BLaER1 (cell line): ENCODE measurements around the gene GRIFIN.
"Not testable (repeated sequence)": the region's sequence is repeated elsewhere in the genome, so short reads cannot be mapped to it uniquely, and the experiment has no call there.

Experiments
- H3K27ac ChIP-seq: shearing (Covaris generic); formaldehyde crosslinking; 2 replicates; pipeline ENCODE4 v1.8.1; 2022
- H3K27me3 ChIP-seq: shearing (Covaris generic); formaldehyde crosslinking; 2 replicates; pipeline ENCODE4 v1.8.1; 2022
- H3K36me3 ChIP-seq: shearing (Covaris generic); formaldehyde crosslinking; 2 replicates; pipeline ENCODE4 v1.8.1; 2022
- H3K4me1 ChIP-seq: shearing (Covaris generic); formaldehyde crosslinking; 2 replicates; pipeline ENCODE4 v1.8.1; 2022
- H3K4me2 ChIP-seq: shearing (Covaris generic); formaldehyde crosslinking; 2 replicates; pipeline ENCODE4 v1.8.1; 2022
- H3K4me3 ChIP-seq: shearing (Covaris generic); formaldehyde crosslinking; 2 replicates; pipeline ENCODE4 v1.8.1; 2022
- H3K9ac ChIP-seq: shearing (Covaris generic); formaldehyde crosslinking; 2 replicates; pipeline ENCODE4 v1.8.1; 2022
- H3K9me3 ChIP-seq: shearing (Covaris generic); formaldehyde crosslinking; 2 replicates; pipeline ENCODE4 v1.8.1; 2022
- H4K20me1 ChIP-seq: shearing (Covaris generic); formaldehyde crosslinking; 2 replicates; pipeline ENCODE4 v1.8.1; 2022
- Cebpa-rat ChIP-seq: shearing (Covaris generic); IDR thresholded peaks from 2 replicates; pipeline ENCODE4 v1.8.1; 2022

The GRIFIN gene

DNA sequence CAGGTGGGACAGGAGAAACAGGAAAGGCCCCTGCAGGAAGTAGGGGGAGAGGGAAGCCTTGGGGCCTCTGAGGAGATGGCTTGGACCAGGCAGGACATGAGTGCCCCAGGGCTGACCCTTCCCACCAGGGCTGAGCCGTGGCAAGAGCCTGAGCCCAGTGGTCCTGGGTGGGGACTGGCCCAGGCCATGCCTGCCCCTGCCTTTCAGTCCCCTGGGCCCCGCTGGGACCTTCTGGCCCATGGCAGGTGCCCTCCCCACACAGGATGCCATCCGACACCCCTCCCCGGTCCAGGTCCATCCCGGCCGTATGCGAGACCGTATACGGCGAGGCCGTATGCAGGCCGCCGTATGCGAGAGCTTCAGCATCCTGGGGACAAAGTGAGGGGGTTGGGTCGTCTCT is 2.0 kb downstream of the GRIFIN start:
- Histone ChIP-seq H3K9ac (no peak overlapping the region), H3K4me2 (no peak overlapping the region), H3K36me3 (no peaks in the 10 kb centered on the region), H3K9me3 (no peaks in the 10 kb centered on the region), H3K4me3 (no peak overlapping the region), H3K4me1 (peaks cover 85% of the 10 kb centered on the region), H4K20me1 (no peaks in the 10 kb centered on the region), H3K27me3 (no peaks in the 10 kb centered on the region), H3K27ac (no peak overlapping the region)
- no peak for TF ChIP-seq Cebpa-rat

DNA sequence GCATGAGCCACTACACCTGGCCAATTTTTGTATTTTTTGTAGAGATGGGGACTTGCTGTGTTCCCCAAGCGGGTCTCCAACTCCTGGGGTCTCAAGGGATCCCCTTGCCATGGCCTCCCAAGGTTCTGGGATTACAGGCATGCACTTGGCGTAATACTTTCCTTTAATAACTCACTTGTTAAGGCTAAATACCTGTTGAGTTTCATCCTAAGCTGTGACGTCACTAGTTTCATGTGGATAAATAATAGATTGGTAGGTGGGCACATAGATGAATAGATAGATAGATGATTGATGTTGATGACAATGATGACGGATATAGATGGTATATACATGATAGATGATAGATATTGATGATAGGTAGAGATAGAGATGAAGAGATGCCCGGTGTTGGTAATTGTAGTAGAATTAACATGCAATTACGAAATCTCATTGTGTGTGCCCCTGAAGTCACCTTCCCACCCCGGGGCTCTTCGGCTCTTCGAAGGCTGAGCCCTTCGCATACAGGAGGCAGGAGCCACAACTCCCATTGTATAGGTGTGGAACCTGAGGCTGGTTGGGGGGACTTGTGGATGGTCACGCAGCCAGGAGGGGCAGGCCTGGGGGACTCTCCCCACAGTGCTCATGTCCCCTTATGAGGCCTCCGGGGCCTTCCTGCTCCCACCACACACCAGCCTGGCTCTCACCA is 2.6 kb downstream of the GRIFIN start:
- Histone ChIP-seq H3K36me3 (no peaks in the 10 kb centered on the region), H3K27me3 (no peaks in the 10 kb centered on the region), H3K27ac (no peak overlapping the region), H3K9ac (no peak overlapping the region), H3K4me2 (no peak overlapping the region), H3K4me3 (no peak overlapping the region), H3K9me3 (no peaks in the 10 kb centered on the region), H4K20me1 (no peaks in the 10 kb centered on the region), H3K4me1 (peaks cover 85% of the 10 kb centered on the region)
- TF ChIP-seq Cebpa-rat: no peak

DNA sequence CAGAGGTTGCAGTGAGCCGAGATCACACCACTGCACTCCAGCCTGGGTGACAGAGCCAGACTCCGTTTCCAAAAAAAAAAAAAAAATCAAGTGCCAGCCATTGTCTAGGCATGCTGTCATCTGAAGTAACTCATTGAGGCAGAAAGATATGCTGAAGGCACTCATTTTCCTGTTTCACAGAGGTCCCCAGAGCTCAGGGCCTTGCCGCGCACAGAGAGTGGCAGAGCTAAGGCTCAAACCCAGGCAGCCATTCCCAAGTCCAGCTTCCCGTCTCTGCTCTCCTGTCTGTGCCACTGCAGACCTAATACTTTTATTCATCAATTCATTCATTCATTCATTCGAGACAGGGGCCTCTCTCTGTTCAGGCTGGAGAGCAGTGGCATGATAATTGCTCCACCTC is 3.5 kb downstream of the GRIFIN start:
- TF ChIP-seq Cebpa-rat: no peak
- Histone ChIP-seq H3K9me3 (no peaks in the 10 kb centered on the region), H3K27ac (no peak overlapping the region), H3K9ac (no peak overlapping the region), H3K4me1 (peaks cover 79% of the 10 kb centered on the region), H3K4me2 (0 out of 2 replicates have a peak overlapping the region, but pooled peaks have one; percentile 19), H3K27me3 (no peaks in the 10 kb centered on the region), H3K36me3 (no peaks in the 10 kb centered on the region), H3K4me3 (no peak overlapping the region), H4K20me1 (no peaks in the 10 kb centered on the region)

DNA sequence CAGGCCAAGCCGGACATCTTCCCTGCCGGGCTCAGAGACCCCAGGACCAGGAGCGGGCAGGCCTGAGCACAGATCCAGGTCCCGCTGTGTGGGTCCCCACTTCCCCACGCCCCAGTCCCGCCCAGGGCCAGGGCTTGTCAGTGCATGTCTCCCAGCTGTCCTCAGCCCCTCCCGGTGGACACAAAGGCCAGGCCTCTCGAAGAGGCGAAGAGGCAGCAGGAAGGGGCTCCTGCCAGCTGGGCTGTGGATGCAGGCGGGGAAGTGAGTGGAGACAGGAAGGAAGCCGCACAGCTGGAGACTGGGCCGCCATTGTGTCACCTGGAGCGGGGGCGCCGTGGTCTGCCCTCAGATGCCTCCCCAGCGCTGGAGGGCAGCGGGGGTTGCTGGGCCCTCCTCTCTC is 4.8 kb downstream of the GRIFIN start:
- Histone ChIP-seq H3K9ac (no peak overlapping the region), H3K4me2 (peak overlapping the region; percentile 68), H3K27me3 (no peaks in the 10 kb centered on the region), H3K36me3 (no peaks in the 10 kb centered on the region), H3K27ac (peak overlapping the region; percentile 32; the same call in 1 of the 2 replicates), H4K20me1 (no peaks in the 10 kb centered on the region), H3K9me3 (no peaks in the 10 kb centered on the region), H3K4me1 (peaks cover 66% of the 10 kb centered on the region), H3K4me3 (no peak overlapping the region)
- TF ChIP-seq Cebpa-rat: no peak

DNA sequence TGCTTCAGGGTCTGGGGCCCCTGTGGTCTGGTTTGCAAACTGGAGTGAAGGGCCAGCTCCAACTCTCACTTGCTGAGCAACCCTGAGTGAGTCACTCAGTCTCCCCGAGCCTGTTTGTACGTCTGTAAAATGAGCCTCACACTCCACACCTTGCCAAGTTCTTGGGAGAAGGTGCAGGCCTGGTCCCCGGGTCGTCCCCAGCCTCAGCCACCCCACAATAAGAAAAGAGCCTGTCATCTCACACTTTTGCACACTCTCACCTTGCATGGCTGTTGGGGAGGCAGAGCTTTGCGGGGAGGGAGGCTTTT is 5.2 kb downstream of the GRIFIN start:
- Histone ChIP-seq H3K36me3 (no peaks in the 10 kb centered on the region), H3K4me2 (peak overlapping the region; percentile 68), H4K20me1 (no peaks in the 10 kb centered on the region), H3K9me3 (no peaks in the 10 kb centered on the region), H3K4me1 (peaks cover 66% of the 10 kb centered on the region), H3K9ac (no peak overlapping the region), H3K4me3 (no peak overlapping the region), H3K27ac (peak overlapping the region; percentile 32; the same call in 1 of the 2 replicates), H3K27me3 (no peaks in the 10 kb centered on the region)
- no peak for TF ChIP-seq Cebpa-rat

DNA sequence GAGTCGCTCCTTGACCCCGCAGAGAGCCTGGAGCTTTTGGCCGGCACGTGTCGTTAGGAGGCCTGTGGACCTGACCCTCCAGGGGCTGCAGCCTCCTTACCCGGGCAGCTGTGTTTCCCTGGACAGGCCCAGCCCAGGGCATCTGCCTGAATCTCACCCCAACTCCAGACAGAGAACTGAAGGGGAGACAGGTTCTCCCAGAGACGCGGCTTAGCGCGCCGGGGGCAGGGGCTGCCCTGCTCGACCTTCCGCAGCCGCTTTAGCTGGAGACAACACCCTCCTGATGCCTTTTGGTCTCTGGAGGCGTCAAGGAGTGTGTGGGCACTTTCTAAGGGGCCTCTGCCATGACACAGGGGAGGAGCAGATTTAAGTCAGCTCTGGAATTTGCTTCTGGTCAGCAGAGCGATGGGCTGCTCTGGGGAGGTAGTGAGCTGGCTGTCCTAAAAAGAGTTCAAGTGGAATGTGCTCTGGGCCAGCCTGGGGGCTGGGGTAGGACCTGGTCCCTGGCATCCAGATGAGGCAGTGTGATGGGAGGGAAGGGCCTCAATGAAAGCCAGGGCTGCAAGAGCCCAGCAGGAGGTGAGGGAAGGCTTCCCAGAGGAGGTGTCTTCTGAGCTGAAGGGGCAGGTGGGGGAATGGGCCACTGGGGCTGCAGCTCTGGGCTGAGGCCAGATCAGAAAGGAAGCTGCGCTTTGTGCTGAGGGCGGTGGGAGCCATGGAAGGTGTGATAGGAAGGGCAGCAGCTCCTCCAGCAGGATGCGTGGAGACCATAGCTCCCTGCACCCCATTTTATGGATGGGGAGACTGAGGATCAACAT is 5.8 kb downstream of the GRIFIN start:
- no peak overlapping the region for H3K9ac ChIP-seq
- peak overlapping the region; percentile 24; the same call in 1 of the 2 replicates for H3K4me2 ChIP-seq
- no peaks in the 10 kb centered on the region for H4K20me1 ChIP-seq
- no peaks in the 10 kb centered on the region for H3K9me3 ChIP-seq
- H3K4me3 ChIP-seq: no peak overlapping the region
- H3K27me3 ChIP-seq: no peaks in the 10 kb centered on the region
- no peak for TF ChIP-seq Cebpa-rat
- H3K4me1 ChIP-seq: peaks cover 62% of the 10 kb centered on the region
- 0 out of 2 replicates have a peak overlapping the region, but pooled peaks have one; percentile 22 for H3K27ac ChIP-seq
- H3K36me3 ChIP-seq: no peaks in the 10 kb centered on the region

DNA sequence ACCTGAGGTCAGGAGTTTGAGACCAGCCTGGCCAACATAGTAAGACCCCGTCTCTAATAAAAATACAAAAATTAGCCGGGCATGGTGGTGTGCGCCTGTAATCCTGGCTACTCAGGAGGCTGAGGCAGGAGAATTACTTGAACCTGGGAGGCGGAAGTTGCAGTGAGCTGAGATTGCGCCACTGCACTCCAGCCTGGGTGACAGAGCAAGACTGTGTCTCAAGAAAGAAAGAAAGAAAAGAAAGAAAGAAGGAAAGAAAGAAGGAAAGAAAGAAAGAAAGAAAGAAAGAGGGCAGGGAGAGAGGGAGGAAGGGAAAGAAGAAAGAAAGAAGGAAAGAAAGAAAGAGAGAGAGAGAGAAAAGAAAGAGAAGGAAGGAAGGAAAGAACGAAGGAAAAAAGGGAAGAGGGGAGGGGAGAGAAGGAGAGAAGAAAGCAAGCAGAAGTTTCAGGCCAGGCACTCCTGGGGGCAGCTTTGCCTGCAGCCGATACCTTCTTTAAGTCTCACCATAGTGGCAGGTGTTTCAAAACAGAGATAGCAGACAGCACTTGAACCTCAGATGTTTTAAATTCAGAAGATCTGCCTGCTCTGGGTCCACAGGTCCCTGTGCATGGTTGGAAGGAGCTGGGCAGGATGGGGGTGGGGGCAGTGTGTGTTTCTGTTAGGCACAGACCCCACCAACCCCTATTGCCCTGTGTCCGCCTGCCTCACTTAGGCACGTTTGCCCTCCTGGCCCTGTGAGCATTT is 6.6 kb downstream of the GRIFIN start:
- H3K27me3 ChIP-seq, H3K36me3 ChIP-seq, H3K9me3 ChIP-seq, H4K20me1 ChIP-seq, H3K9ac ChIP-seq, H3K4me3 ChIP-seq, H3K27ac ChIP-seq: not testable (repeated sequence)
- peak overlapping the region; percentile 24 for H3K4me2 ChIP-seq
- peaks cover 54% of the 10 kb centered on the region for H3K4me1 ChIP-seq

DNA sequence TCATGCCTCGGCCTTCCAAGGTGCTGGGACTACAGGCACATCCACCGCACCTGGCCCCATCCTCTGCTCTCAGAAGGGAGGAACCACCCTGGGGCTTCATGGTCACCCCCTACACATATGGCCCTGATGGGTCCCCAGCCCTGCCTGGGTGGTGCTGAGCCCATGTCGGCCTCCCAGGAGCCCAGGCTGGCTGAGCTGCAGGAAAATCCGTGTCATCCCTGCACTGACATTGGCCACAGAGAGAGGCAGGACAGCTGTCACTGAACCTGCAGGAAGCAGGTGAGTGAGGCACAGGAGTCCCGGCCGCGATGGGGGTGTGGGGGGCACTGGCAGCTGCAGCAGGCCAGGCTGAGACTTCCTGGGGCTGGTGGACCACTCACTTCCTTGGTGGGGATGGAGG is 8.0 kb downstream of the GRIFIN start:
- H3K4me1 ChIP-seq: peaks cover 44% of the 10 kb centered on the region
- no peaks in the 10 kb centered on the region for H3K27me3 ChIP-seq
- H3K9me3 ChIP-seq: no peaks in the 10 kb centered on the region
- no peak overlapping the region for H3K9ac ChIP-seq
- no peak overlapping the region for H3K4me2 ChIP-seq
- no peak overlapping the region for H3K27ac ChIP-seq
- no peaks in the 10 kb centered on the region for H4K20me1 ChIP-seq
- H3K36me3 ChIP-seq: no peaks in the 10 kb centered on the region
- no peak overlapping the region for H3K4me3 ChIP-seq
- TF ChIP-seq Cebpa-rat: no peak

DNA sequence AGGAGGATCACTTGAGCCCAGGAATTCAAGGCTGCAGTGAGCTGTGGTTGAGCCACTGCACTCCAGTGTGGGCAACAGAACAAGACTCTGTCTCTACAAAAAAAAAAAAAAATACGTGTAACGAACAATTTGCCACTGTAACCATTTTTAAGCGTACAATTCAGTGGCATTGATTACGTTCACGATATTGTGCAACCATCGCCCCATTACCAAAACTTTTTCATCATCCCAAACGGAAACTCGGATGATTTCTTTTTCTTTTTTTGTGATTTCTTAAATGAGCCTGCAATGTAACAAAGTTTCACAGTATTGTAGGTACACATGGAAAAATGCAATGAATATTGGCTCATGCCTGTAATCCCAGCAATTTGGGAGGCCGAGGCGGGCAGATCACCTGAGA is 9.5 kb downstream of the GRIFIN start:
- H3K4me1 ChIP-seq: peaks cover 33% of the 10 kb centered on the region
- no peaks in the 10 kb centered on the region for H3K27me3 ChIP-seq
- no peak overlapping the region for H3K4me3 ChIP-seq
- H3K9ac ChIP-seq: no peak overlapping the region
- H3K4me2 ChIP-seq: no peak overlapping the region
- no peak for TF ChIP-seq Cebpa-rat
- no peaks in the 10 kb centered on the region for H3K36me3 ChIP-seq
- H3K27ac ChIP-seq: no peak overlapping the region
- no peaks in the 10 kb centered on the region for H3K9me3 ChIP-seq
- H4K20me1 ChIP-seq: no peaks in the 10 kb centered on the region

DNA sequence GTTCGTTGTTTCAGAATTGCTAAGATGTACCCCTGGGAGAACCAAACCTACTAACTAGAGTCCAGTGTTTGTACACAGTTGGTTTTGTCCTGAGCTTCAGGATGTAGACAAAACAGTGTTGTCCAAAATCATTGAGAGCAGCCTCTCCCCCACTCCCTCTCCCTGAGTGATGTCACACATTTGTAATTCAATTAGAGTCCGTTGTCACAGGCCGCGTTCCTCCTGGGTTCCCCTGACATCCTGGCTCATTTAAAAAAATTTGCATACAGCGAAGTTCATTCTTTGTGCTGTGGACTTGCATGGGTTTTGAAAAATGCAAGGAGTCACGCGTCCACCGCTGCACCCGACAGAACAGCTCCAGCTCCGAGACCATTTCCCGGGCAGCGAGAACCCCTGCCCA is 10.3 kb downstream of the GRIFIN start:
- Histone ChIP-seq H3K36me3 (no peaks in the 10 kb centered on the region), H3K9ac (no peak overlapping the region), H3K4me3 (no peak overlapping the region), H3K27ac (no peak overlapping the region), H3K4me2 (no peak overlapping the region), H3K9me3 (no peaks in the 10 kb centered on the region), H4K20me1 (no peaks in the 10 kb centered on the region), H3K27me3 (no peaks in the 10 kb centered on the region), H3K4me1 (peaks cover 26% of the 10 kb centered on the region)
- TF ChIP-seq Cebpa-rat: no peak
